SK-N-SH (cell line): ENCODE data around the gene NMNAT2. TPM values are rescaled to one million over a fixed set of nuclear protein-coding genes. Genes with fewer than 3 reads are reported as not detected.

Experiments used
- CTCF ChIA-PET: fragments of 300-600, 350-600 bp; formaldehyde crosslinking; extraction: SDS; loops from one replicate; lab custom pipeline; 2021; lab: Yijun Ruan, JAX
- POLR2A ChIA-PET: fragments of 350-600 bp; sonication (Branson Sonifier 250); formaldehyde crosslinking; extraction: SDS; loops from one replicate; lab custom pipeline; 2020; ENCODE audit warnings: antibody characterized with exemption, inconsistent platforms; lab: Yijun Ruan, JAX
- DNase-seq: peaks from one replicate; pipeline ENCODE4 v3.0.0; 2012
- H2AFZ ChIP-seq: fragments of 200-600 bp; sonication (generic); 2 replicates; pipeline ENCODE4 v1.8.1; 2016; ENCODE audit warnings: antibody characterized with exemption, mild to moderate bottlenecking, low read depth
- H3F3A ChIP-seq: fragments of 200-600 bp; sonication (generic); replicated peaks from 2 replicates; pipeline ENCODE3; 2016; ENCODE audit warnings: antibody characterized with exemption, mild to moderate bottlenecking; ENCODE audit not compliant: insufficient read depth
- H3K27ac ChIP-seq, 2 experiments: fragments of 200-500 bp in 1 of 2; fragments of 200-600 bp in 1 of 2; sonication (Bioruptor generic) in 1 of 2; sonication (generic), shearing (Covaris generic) in 1 of 2; 2 replicates each; pipeline versions ENCODE4 v1.5.1 to v1.6.1; 2014 to 2016; ENCODE audit warnings: low read depth in 2 of 2, inconsistent platforms in 1 of 2, low read length in 1 of 2, mild to moderate bottlenecking in 1 of 2, mixed read lengths in 1 of 2
- H3K27me3 ChIP-seq: fragments of 200-600 bp; sonication (generic), shearing (Covaris generic); 2 replicates; pipeline ENCODE4 v1.6.1; 2016; ENCODE audit warnings: mixed run types; ENCODE audit not compliant: insufficient read depth
- H3K36me3 ChIP-seq, 2 experiments: fragments of 200-500 bp in 1 of 2; fragments of 200-600 bp in 1 of 2; sonication (Bioruptor generic) in 1 of 2; sonication (generic) in 1 of 2; replicated peaks in 1 of 2; 2 replicates each; pipeline versions ENCODE3 to v1.5.1; 2014 to 2016; ENCODE audit warnings: low read length in 1 of 2, mild to moderate bottlenecking in 1 of 2; ENCODE audit not compliant: insufficient read depth in 2 of 2, control insufficient read depth in 1 of 2
- H3K4me1 ChIP-seq, 2 experiments: fragments of 200-500 bp in 1 of 2; fragments of 200-600 bp in 1 of 2; sonication (Bioruptor generic) in 1 of 2; sonication (generic), shearing (Covaris generic) in 1 of 2; 2 replicates each; pipeline versions ENCODE4 v1.5.1 to v1.6.1; 2014 to 2016; ENCODE audit warnings: low read depth in 1 of 2, low read length in 1 of 2, mixed run types in 1 of 2; ENCODE audit not compliant: insufficient read depth in 2 of 2, control insufficient read depth in 1 of 2
- H3K4me2 ChIP-seq: fragments of 200-600 bp; sonication (generic), shearing (Covaris generic); 2 replicates; pipeline ENCODE4 v1.6.1; 2017; ENCODE audit warnings: mixed run types
- H3K4me3 ChIP-seq, 2 experiments: fragments of 200-500 bp in 1 of 2; fragments of 200-600 bp in 1 of 2; sonication (Bioruptor generic) in 1 of 2; sonication (generic), shearing (Covaris generic) in 1 of 2; 2 replicates each; pipeline versions ENCODE4 v1.5.1 to v1.8.1; 2014 to 2016; ENCODE audit warnings: low read depth in 2 of 2, inconsistent platforms in 1 of 2, low read length in 1 of 2, mild to moderate bottlenecking in 1 of 2, mixed read lengths in 1 of 2, moderate library complexity in 1 of 2
- H3K79me2 ChIP-seq: fragments of 200-600 bp; sonication (generic); 2 replicates; pipeline ENCODE4 v1.8.1; 2017; ENCODE audit warnings: mild to moderate bottlenecking; ENCODE audit not compliant: insufficient read depth
- H3K9ac ChIP-seq: fragments of 200-600 bp; sonication (generic); 2 replicates; pipeline ENCODE4 v1.6.1; 2017; ENCODE audit warnings: mixed run types
- H3K9me2 ChIP-seq: fragments of 200-600 bp; sonication (generic); 2 replicates; pipeline ENCODE4 v1.6.1; 2017; ENCODE audit warnings: mixed run types
- H3K9me3 ChIP-seq: fragments of 200-600 bp; sonication (generic); 2 replicates; pipeline ENCODE4 v1.6.1; 2017; ENCODE audit warnings: mixed run types, mild to moderate bottlenecking, moderate library complexity
- H4K20me1 ChIP-seq: fragments of 200-600 bp; sonication (generic); 2 replicates; pipeline ENCODE4 v1.6.1; 2017; ENCODE audit warnings: mild to moderate bottlenecking, mixed run types; ENCODE audit not compliant: insufficient read depth
- CHD2 ChIP-seq: fragments of 150-350 bp; IDR thresholded peaks from 2 replicates; pipeline ENCODE4 v1.6.1; 2018; ENCODE audit warnings: low read length; ENCODE audit not compliant: partially characterized antibody
- EZH2phosphoT487 ChIP-seq: fragments of 200-600 bp; sonication (generic); IDR thresholded peaks from 2 replicates; pipeline ENCODE4 v1.6.1; 2017; ENCODE audit warnings: low read depth, mixed run types, mild to moderate bottlenecking, antibody characterized with exemption, moderate library complexity, borderline replicate concordance
- FOXM1 ChIP-seq: IDR thresholded peaks from 2 replicates; pipeline ENCODE4 v1.4.0; 2012; ENCODE audit warnings: low read depth, mild to moderate bottlenecking
- POLR2AphosphoS5 ChIP-seq: IDR thresholded peaks from 2 replicates; pipeline ENCODE4 v1.6.1; 2012; ENCODE audit warnings: low read depth, low read length
- RXRA ChIP-seq: IDR thresholded peaks from 2 replicates; pipeline ENCODE4 v1.4.0; 2012; ENCODE audit warnings: low read depth, mild to moderate bottlenecking, borderline replicate concordance
- TCF12 ChIP-seq: IDR thresholded peaks from 2 replicates; pipeline ENCODE4 v1.4.0; 2012
- TEAD4 ChIP-seq: IDR thresholded peaks from 2 replicates; pipeline ENCODE4 v1.4.0; 2012; ENCODE audit warnings: mild to moderate bottlenecking, borderline replicate concordance; ENCODE audit not compliant: insufficient read depth
- WGBS: methylation state at CpG from one replicate; pipeline ENCODE4 v1.1.6; 2017; ENCODE audit warnings: low lambda C conversion rate; 5-methylcytosine and 5-hydroxymethylcytosine counted together
- polyA plus RNA-seq, 3 experiments: library from polyadenylated mRNA; depleted of rRNA; stranded (reverse); fragments of >200 nt; gene quantifications; 2 replicates each; pipeline ENCODE4 v1.2.3, GENCODE V29; 2012
- TF ChIP-seq, protein P1 (sequence below): fragments of 150-350 bp; IDR thresholded peaks from 2 replicates; pipeline ENCODE4 v1.6.1; 2017; ENCODE audit warnings: antibody characterized with exemption, low read length, low read depth, borderline replicate concordance
- TF ChIP-seq, protein P2 (sequence below): IDR thresholded peaks from 2 replicates; pipeline ENCODE4 v1.4.0; 2012; ENCODE audit warnings: low read depth, borderline replicate concordance

Gene NMNAT2
- polyA plus RNA-seq, 1 of the 3 experiments (the other 2 are of a cell fraction), result 0.07 TPM

GRCh38 chr1:183262628-183263200 is 155.5 kb downstream of the NMNAT2 start:
- Histone ChIP-seq H3K4me3 (no peak overlapping the region), H3K4me1 (peaks cover 4 to 6% of the 10 kb centered on the region in 2 experiments; a peak in 2 of 4 replicates), H3K9me3 (no peaks in the 10 kb centered on the region), H3K36me3 (no peaks in the 10 kb centered on the region), H3K4me2 (no peak overlapping the region), H3K27me3 (0 out of 2 replicates have a peak, but pooled peaks cover 4% of the 10 kb centered on the region), H3K79me2 (no peaks in the 10 kb centered on the region), H4K20me1 (no peaks in the 10 kb centered on the region), H3K9ac (no peak overlapping the region), H3K9me2 (no peaks in the 10 kb centered on the region), H2AFZ (no peak overlapping the region), H3K27ac (no peak overlapping the region), H3F3A (no peaks in the 10 kb centered on the region)
- DNase-seq, result no peak
- TF ChIP-seq, protein P1, sequence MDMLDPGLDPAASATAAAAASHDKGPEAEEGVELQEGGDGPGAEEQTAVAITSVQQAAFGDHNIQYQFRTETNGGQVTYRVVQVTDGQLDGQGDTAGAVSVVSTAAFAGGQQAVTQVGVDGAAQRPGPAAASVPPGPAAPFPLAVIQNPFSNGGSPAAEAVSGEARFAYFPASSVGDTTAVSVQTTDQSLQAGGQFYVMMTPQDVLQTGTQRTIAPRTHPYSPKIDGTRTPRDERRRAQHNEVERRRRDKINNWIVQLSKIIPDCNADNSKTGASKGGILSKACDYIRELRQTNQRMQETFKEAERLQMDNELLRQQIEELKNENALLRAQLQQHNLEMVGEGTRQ, result no peak
- no peak for TF ChIP-seq FOXM1
- TF ChIP-seq TCF12, result no peak
- TF ChIP-seq, protein P2, sequence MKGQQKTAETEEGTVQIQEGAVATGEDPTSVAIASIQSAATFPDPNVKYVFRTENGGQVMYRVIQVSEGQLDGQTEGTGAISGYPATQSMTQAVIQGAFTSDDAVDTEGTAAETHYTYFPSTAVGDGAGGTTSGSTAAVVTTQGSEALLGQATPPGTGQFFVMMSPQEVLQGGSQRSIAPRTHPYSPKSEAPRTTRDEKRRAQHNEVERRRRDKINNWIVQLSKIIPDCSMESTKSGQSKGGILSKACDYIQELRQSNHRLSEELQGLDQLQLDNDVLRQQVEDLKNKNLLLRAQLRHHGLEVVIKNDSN, result no peak
- no peak for TF ChIP-seq CHD2
- TF ChIP-seq POLR2AphosphoS5, result no peak
- TF ChIP-seq RXRA, result no peak
- TF ChIP-seq EZH2phosphoT487, result no peak
- no peak for TF ChIP-seq TEAD4
- WGBS, result 66% methylated on average over 5 of the region's 5 CpGs
- CTCF ChIA-PET, result interaction anchor here (0.9 to 1.9 kb wide), 4 partner anchors 15 to 300 kb away, joined by 3 to 5 read pairs (median 3); no protein-coding TSS in a partner anchor
- POLR2A ChIA-PET, result no interaction called here

GRCh38 chr1:183259924-183260323 is 158.3 kb downstream of the NMNAT2 start:
- Histone ChIP-seq H4K20me1 (no peaks in the 10 kb centered on the region), H3K9me3 (0 out of 2 replicates have a peak, but pooled peaks cover 4% of the 10 kb centered on the region), H3K9me2 (no peaks in the 10 kb centered on the region), H3K4me2 (no peak overlapping the region), H3K79me2 (no peaks in the 10 kb centered on the region), H3K27me3 (0 out of 2 replicates have a peak, but pooled peaks cover 4% of the 10 kb centered on the region), H3K36me3 (peaks cover 0 to 4% of the 10 kb centered on the region in 2 experiments), H3F3A (no peaks in the 10 kb centered on the region), H3K9ac (no peak overlapping the region), H3K27ac (no peak overlapping the region), H3K4me1 (peaks cover 0 to 3% of the 10 kb centered on the region in 2 experiments; a peak in 1 of 4 replicates), H2AFZ (no peak overlapping the region), H3K4me3 (no peak overlapping the region)
- 82% methylated on average over 5 of the region's 5 CpGs for WGBS
- no peak for DNase-seq
- ChIA-PET POLR2A (no interaction called here), CTCF (interaction anchor here (1.0 to 2.0 kb wide), 3 partner anchors 25 to 32 kb away, joined by 3 to 7 read pairs (median 4); no protein-coding TSS in a partner anchor)
- TF ChIP-seq POLR2AphosphoS5 (no peak), CHD2 (no peak), EZH2phosphoT487 (no peak)
